ENCODE data around the gene CFAP54.

Gene CFAP54

GRCh38 chr12:96892104-96892503 is 402.7 kb downstream of the CFAP54 start:
- no peak for DNase-seq (ENCODE audit: low read depth)

DNA sequence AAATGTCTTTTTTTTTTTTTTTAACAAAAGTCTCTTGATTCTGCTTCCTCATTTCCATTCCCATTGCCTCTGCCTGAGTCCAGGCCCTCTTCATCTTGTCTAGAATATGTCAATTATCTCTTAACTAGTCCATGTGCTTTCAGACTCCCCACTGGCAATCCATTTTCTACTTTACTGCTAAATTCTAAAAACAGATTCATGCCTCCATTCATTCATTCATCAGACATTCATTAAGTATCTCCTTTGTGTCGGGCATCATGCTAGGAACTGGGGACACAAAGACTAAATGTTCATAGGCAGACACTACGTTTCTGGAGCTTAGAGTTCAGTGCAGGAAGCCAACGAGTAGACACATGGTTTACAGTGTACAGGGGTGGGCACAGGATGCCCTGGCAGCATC is 408.0 kb downstream of the CFAP54 start:
- DNase-seq (ENCODE audit: low read depth) = no peak

DNA sequence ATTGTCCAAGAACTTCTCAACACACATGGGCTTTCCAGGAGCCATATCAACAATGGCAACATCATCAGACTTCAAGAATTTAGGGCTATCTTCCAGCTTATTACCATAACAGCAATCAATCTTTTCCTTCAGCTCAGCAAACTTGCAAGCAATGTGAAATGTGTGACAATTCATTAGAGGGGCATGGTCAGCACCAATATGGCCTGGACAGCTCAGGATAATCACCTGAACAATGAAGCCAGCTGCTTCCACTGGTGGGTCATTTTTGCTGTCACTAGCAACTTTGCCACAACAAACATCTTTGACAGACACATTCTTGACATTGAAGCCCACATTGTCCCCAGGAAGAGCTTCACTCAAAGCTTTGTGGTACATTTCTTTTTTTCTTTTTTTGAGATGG is 411.8 kb downstream of the CFAP54 start:
- DNase-seq (ENCODE audit: low read depth) = no peak

DNA sequence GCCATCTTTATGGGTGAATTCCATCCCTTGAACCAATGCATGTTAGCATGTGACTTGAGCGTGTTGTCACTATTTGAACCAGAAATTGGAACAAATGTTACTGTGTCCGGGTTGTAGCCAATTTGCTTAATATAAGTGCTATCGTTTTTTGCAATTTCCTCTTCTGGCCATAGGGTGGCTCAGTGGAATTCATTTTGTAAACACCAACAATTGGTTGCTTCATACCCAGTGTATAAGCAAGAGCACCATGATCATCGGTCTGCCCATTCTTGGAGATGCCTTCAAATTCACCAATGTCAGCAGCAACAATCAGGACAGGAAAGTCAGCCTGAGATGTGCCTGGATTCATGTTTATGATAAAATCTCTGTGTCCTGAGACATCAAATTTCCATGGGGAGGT is 412.7 kb downstream of the CFAP54 start:
- no peak for DNase-seq (ENCODE audit: low read depth)

GRCh38 chr12:96906498-96906848 is 417.1 kb downstream of the CFAP54 start:
- DNase-seq (ENCODE audit: low read depth) = no peak

- peak; percentile 73 for DNase-seq (ENCODE audit: low read depth)
Measured at GRCh38 chr12:96906849-96907670, 417.7 kb downstream of the CFAP54 start, which contains the start of gene NEDD1. Gene NEDD1 (plus strand): TSS chr12:96907257. CDS start chr12:96909760, 2,503 bp downstream.

GRCh38 chr12:96907671-96908422 is 418.5 kb downstream of the CFAP54 start:
- DNase-seq (ENCODE audit: low read depth) = peak; percentile 6

DNA sequence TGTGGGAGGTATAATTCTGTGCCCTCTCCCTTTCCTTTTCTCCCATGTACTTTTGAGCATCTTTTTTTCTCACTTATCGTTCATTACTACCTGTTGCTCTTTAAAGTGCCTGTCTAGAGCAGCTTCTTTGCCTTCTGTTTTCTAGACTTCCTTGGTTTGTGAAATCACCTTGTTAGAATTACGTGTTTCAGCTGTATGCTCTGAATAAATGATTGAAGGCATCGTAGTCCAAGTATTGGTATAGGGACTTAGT is 419.0 kb downstream of the CFAP54 start:
- no peak for DNase-seq (ENCODE audit: low read depth)

DNA sequence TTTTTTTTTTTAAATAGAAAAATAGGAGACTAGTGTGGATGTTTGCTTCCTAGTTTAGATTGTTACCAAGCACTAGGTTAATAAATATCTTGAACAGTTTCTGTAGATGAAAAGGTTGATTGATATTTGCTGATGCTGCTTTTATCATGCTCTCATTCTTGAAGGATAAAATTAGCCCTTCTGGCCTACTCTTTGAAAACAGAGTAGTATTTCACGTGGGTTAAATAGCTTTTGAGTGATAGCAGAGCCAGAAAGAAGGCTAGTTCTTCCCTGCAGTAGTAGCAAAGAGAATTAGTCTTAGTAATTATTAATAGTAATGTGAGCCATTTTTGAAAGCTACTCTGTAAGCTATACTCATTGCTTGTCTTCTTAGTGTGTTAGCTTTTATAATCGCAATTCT is 422.9 kb downstream of the CFAP54 start:
- no peak for DNase-seq (ENCODE audit: low read depth)

DNA sequence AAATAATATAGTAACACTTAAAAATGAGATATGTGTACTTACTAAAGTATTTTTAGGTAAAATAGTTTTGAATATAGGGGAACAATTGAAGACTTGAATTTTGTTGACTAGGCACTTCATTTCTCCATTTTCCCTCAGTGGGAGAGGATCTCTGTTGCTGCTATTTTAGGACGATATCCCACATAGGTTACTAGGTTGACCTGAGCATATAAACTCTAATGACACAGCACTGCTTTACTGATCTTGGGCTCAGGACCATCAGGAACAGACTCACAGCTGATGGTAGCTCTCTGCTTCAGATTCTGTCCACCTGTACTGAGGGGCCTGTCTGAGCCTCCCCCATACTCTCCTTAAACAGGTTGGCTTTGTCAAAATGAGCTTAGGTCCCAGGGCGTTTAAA is 423.6 kb downstream of the CFAP54 start:
- DNase-seq (ENCODE audit: low read depth) = no peak

DNA sequence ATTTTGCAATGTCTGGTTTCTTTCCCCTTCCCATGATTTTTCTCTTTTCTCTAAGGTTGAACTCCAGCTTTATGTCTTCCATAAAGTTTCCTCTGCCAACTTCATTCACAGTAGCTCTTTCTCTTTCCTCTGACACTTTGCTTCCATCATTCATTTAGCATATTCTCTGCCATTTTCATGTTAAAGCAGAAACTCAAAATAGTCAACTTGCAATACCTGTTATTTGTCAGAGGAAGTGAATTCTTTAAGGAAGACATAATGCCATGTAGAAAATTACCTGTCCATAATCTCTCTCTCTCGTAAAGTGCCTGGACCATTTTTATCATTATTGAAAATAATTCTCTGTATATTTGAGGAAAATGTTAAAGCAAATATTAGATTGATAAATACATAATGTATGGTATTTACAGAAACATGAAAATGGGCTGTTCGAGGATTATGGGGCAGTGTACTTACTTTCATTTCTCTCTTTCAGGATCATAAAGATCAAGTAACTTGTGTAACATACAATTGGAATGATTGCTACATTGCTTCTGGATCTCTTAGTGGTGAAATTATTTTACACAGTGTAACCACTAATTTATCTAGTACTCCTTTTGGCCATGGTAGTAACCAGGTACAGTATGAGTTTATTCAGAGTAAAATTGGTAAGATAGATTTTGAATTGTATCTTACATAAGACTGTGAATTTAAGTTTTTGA is 430.3 kb downstream of the CFAP54 start:
- DNase-seq (ENCODE audit: low read depth) = no peak
